Adrenal gland (tissue), 12 donors: Measurements from ENCODE around the gene TMEM11. TPM values are rescaled to one million over a fixed set of nuclear protein-coding genes. Genes with fewer than 3 reads are reported as not detected.

Experiments used
- DNase-seq, 7 donors: peaks; one replicate each; pipeline ENCODE4 v3.0.0-alpha.2; 2019 to 2020
- H3K27ac ChIP-seq, 5 donors: fragments of 200-600 bp; sonication (generic) in 4 of 5; 1 replicate in 3 of 5; 2 replicates in 2 of 5; pipeline versions ENCODE4 v1.5.1 to v1.8.0; 2016 to 2020; ENCODE audit warnings: mild to moderate bottlenecking in 1 of 5
- H3K27me3 ChIP-seq: fragments of 200-600 bp; 2 replicates; pipeline ENCODE4 v1.8.0; 2021
- H3K36me3 ChIP-seq, 2 donors: fragments of 200-600 bp; replicated peaks in 1 of 2; 1 replicate in 1 of 2; 2 replicates in 1 of 2; pipeline versions ENCODE4 v1.5.1 to v1.8.0; 2018 to 2022
- H3K4me1 ChIP-seq, 2 donors: fragments of 200-600 bp; replicated peaks in 1 of 2; 1 replicate in 1 of 2; 2 replicates in 1 of 2; pipeline versions ENCODE4 v1.5.1 to v1.8.0; 2018 to 2021
- H3K4me3 ChIP-seq, 4 donors: fragments of 200-600 bp; sonication (generic) in 3 of 4; one replicate each; pipeline ENCODE4 v1.5.1; 2016 to 2018
- H3K9me3 ChIP-seq, 3 donors: fragments of 200-600 bp; sonication (generic) in 1 of 3; replicated peaks in 1 of 3; 1 replicate in 2 of 3; 2 replicates in 1 of 3; pipeline versions ENCODE4 v1.5.1 to v1.8.0; 2016 to 2021
- POLR2A ChIP-seq, 2 donors: fragments of 450-650 bp; IDR thresholded peaks; one replicate each; pipeline ENCODE4 v1.6.1; 2017; ENCODE audit warnings: antibody characterized with exemption in 2 of 2, mild to moderate bottlenecking in 2 of 2, moderate library complexity in 1 of 2
- WGBS, 4 donors: extraction: QIAGEN DNeasy Blood & Tissue Kit in 2 of 4; methylation state at CpG; one replicate each; pipeline versions ENCODE4 v1.1.5 to v1.1.7; 2013 to 2017; 5-methylcytosine and 5-hydroxymethylcytosine counted together
- intact Hi-C, 2 donors: fragments of 100-400 bp; cut with DNase I; formaldehyde crosslinking; loops; one replicate each; pipeline versions ENCODE4 v1.14.1 to v1.15.0; 2022 to 2023
- polyA plus RNA-seq, 3 donors: library from polyadenylated mRNA; stranded (reverse); fragments of 200-250 nt in 2 of 3; fragments of 350-450 nt in 1 of 3; fragmentation: Illumina TruSeq in 1 of 3; extraction: RNeasy Lipid Tissue Mini Kit (QIAGEN cat#74804) in 1 of 3; gene quantifications; one replicate each; pipeline ENCODE4 v1.2.3, GENCODE V29; 2013 to 2014
- total RNA-seq, 9 donors: library from RNA; depleted of rRNA in 4 of 9; stranded (reverse); fragments of >200 nt in 4 of 9; fragments of 120-200 nt in 1 of 9; fragmentation: NEBNext Ultra II Directional in 1 of 9; extraction: Animal tissue kit (Norgen Biotek cat#: 25700) in 1 of 9; gene quantifications; one replicate each; pipeline versions ENCODE4 v1.1.0 to v1.2.4, GENCODE V29; 2013 to 2023
- TF ChIP-seq, protein P1 (sequence below), 6 experiments: fragments of 450-650 bp in 4 of 6; fragments of 200-600 bp in 2 of 6; sonication (generic) in 1 of 6; IDR thresholded peaks; 1 replicate in 5 of 6; 2 replicates in 1 of 6; pipeline versions ENCODE4 v1.5.1 to v1.8.0; 2016 to 2021; ENCODE audit warnings: antibody characterized with exemption in 6 of 6, mild to moderate bottlenecking in 2 of 6, moderate library complexity in 1 of 6
- donor health status: healthy with polysubstance abuse.
- donor health status: Bipolar disorder and iron deficiency.
- donor health status: DM: yes; HTN: yes; CAD: no.
- donor health status: DM: no; HTN: no; CAD: no.
- donor health status: DM: no; HTN: no; CAD: no.
- donor health status: DM: yes; HTN: yes; CAD: no.

Gene TMEM11
- total and polyA plus RNA-seq, 12 donors = 12.4 to 75.8 (median 25.4) TPM

DNA sequence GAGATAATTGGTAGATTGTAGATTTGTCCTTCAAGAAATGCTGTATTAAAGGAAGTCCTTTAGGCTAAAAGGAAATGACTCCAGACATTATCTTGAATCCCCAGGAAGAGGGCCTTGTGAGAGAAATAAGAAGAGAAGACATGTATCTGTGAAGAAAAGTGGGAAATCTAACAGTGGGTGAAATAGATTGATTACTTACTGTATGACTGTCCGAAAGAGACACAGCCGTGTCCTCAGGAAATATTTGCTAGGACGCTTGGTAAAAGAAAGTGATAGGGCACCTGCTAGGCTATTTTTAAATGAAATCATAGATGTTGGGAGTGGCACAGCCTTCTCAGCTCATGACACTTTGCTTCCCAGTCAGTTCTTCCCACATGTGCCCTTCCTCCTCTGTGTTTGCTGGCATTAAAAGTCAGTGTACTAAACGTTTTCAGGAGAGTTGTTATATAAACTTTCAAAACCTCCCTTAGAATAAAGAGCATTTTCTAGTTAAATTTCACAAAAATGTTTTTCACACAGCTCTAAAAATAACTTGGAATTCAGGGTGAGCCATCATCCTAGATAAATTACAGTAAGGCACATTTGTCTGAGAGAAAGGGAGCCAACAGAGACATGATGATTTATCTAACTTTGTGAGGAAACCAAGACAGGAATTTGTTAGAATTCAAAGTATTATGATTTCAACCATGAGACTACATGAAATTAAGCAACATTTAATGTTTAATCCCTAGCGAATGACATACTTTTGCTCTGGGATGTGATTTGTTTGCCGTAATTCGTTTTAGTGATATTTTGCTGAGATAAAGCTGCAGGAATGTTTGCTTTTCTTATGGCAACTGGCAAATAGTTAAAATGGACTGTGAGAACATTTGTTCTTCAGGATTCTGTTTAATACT is 52.2 kb downstream of the TMEM11 start:
- WGBS, 4 donors = 18 to 30% (median 28%) methylated on average over 7 of the region's 7 CpGs
- TF ChIP-seq, protein P1, sequence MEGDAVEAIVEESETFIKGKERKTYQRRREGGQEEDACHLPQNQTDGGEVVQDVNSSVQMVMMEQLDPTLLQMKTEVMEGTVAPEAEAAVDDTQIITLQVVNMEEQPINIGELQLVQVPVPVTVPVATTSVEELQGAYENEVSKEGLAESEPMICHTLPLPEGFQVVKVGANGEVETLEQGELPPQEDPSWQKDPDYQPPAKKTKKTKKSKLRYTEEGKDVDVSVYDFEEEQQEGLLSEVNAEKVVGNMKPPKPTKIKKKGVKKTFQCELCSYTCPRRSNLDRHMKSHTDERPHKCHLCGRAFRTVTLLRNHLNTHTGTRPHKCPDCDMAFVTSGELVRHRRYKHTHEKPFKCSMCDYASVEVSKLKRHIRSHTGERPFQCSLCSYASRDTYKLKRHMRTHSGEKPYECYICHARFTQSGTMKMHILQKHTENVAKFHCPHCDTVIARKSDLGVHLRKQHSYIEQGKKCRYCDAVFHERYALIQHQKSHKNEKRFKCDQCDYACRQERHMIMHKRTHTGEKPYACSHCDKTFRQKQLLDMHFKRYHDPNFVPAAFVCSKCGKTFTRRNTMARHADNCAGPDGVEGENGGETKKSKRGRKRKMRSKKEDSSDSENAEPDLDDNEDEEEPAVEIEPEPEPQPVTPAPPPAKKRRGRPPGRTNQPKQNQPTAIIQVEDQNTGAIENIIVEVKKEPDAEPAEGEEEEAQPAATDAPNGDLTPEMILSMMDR (IDR thresholded peaks at IDR 0.05) = no peak
- no peak for TF ChIP-seq POLR2A (IDR thresholded peaks at IDR 0.05)
- H3K36me3 ChIP-seq = no peaks in the 10 kb centered on the region
- DNase-seq = no peak
- peak overlapping the region in 1 of 4 donors; percentile 4 for H3K4me3 ChIP-seq
- no peaks in the 10 kb centered on the region for H3K27me3 ChIP-seq
- intact Hi-C loops = no loop called here
- no peaks in the 10 kb centered on the region for H3K9me3 ChIP-seq
- peaks cover 0 to 26% of the 10 kb centered on the region in 2 donors for H3K4me1 ChIP-seq
- peak overlapping the region in 4 of 5 donors; percentile 14 to 76 (median 49) for H3K27ac ChIP-seq

DNA sequence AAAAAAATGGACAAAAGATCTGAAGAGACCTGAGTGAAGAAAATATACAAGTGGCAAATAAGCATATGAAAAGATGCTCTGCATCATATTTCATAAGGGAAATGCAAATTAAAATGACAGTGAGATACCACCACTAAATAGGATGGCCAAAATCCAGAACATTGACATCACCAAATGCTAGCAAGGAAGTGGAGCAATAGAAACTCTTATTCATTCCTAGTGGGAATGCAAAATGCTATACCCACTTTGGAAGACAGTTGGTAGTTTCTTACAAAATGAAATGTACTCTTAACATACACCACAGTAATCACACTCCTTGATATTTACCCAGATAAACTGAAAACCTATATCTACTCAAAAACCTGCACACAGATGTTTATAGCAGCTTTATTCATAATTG is 53.6 kb downstream of the TMEM11 start:
- Histone ChIP-seq H3K9me3 (peaks cover 0 to 5% (median 0%) of the 10 kb centered on the region in 3 donors), H3K27ac (no peak overlapping the region), H3K36me3 (no peaks in the 10 kb centered on the region), H3K27me3 (no peaks in the 10 kb centered on the region), H3K4me3 (no peak overlapping the region), H3K4me1 (peaks cover 0 to 21% of the 10 kb centered on the region in 2 donors)
- TF ChIP-seq, protein P1 (IDR thresholded peaks at IDR 0.05) = no peak
- no peak for TF ChIP-seq POLR2A (IDR thresholded peaks at IDR 0.05)
- DNase-seq = no peak
- intact Hi-C loops = no loop called here

GRCh38 chr17:21157586-21158370 is 56.2 kb downstream of the TMEM11 start:
- H3K9me3 ChIP-seq = peaks cover 0 to 6% (median 0%) of the 10 kb centered on the region in 3 donors

More at GRCh38 chr17:21157586-21158370, 56.2 kb downstream of the TMEM11 start:
- 45 to 65% (median 55%) methylated on average over 1 of the region's 1 CpG for WGBS, 4 donors
- intact Hi-C loops = no loop called here
- Histone ChIP-seq H3K4me1 (peaks cover 0 to 21% of the 10 kb centered on the region in 2 donors), H3K27me3 (no peaks in the 10 kb centered on the region), H3K36me3 (no peaks in the 10 kb centered on the region), H3K27ac (no peak overlapping the region), H3K4me3 (no peak overlapping the region)
- TF ChIP-seq, protein P1 (IDR thresholded peaks at IDR 0.05) = no peak
- TF ChIP-seq POLR2A (IDR thresholded peaks at IDR 0.05) = no peak
- no peak for DNase-seq
